ENCODE data around the gene CD300E.
"Not testable (repeated sequence)": the region's sequence is repeated elsewhere in the genome, so short reads cannot be mapped to it uniquely, and the experiment has no call there.

CD300E gene

GRCh38 chr17:74633326-74633725 lies 9.8 kb upstream of the CD300E start:
- DNase-seq: no peak

GRCh38 chr17:74632617-74633016 lies 9.1 kb upstream of the CD300E start:
- DNase-seq: no peak

- DNase-seq: peak; percentile 97
These were observed 8.2 kb upstream of the CD300E start for GRCh38 chr17:74631468-74632450.

- not testable (repeated sequence) for DNase-seq
These were observed 6.7 kb upstream of the CD300E start for GRCh38 chr17:74630251-74630650.

GRCh38 chr17:74625661-74626060 lies 2.1 kb upstream of the CD300E start:
- no peak for DNase-seq

GRCh38 chr17:74624131-74624530 lies 593 bp upstream of the CD300E start:
- no peak for DNase-seq

- no peak for DNase-seq
These were observed 4.4 kb downstream of the CD300E start for GRCh38 chr17:74619077-74619673.

GRCh38 chr17:74618451-74618850 lies 5.1 kb downstream of the CD300E start:
- DNase-seq: no peak

- no peak for DNase-seq
These were observed 6.8 kb downstream of the CD300E start for GRCh38 chr17:74616696-74617095.

GRCh38 chr17:74612046-74612445 lies 11.5 kb downstream of the CD300E start:
- DNase-seq: no peak

- DNase-seq: peak in 1 of 2 experiments; percentile 24
These were observed 13.4 kb downstream of the CD300E start for GRCh38 chr17:74610108-74610507.

- no peak for DNase-seq
These were observed 15.0 kb downstream of the CD300E start for GRCh38 chr17:74608511-74608910.

GRCh38 chr17:74607221-74607620 lies 16.3 kb downstream of the CD300E start:
- DNase-seq: peak in 1 of 2 experiments; percentile 18

- no peak for DNase-seq
These were observed 17.5 kb downstream of the CD300E start for GRCh38 chr17:74606050-74606449.

GRCh38 chr17:74605361-74605760 lies 18.2 kb downstream of the CD300E start:
- DNase-seq: no peak

- DNase-seq: no peak
These were observed 18.8 kb downstream of the CD300E start for GRCh38 chr17:74604761-74605160.

- no peak for DNase-seq
These were observed 19.3 kb downstream of the CD300E start for GRCh38 chr17:74604200-74604599.

- DNase-seq: no peak
These were observed 19.8 kb downstream of the CD300E start for GRCh38 chr17:74603746-74604145.

GRCh38 chr17:74603037-74603635 lies 20.4 kb downstream of the CD300E start:
- DNase-seq: no peak

- peak; percentile 72 to 77 for DNase-seq
These were observed 21.5 kb downstream of the CD300E start for GRCh38 chr17:74601944-74602572.

GRCh38 chr17:74599448-74599939 lies 24.0 kb downstream of the CD300E start:
- peak; percentile 84 to 86 for DNase-seq

- DNase-seq: no peak
These were observed 24.5 kb downstream of the CD300E start for GRCh38 chr17:74599023-74599399.
